Neuronal stem cell (in vitro differentiated cells): ENCODE data around the gene C3orf70. TPM values are rescaled to one million over a fixed set of nuclear protein-coding genes. Genes with fewer than 3 reads are reported as not detected.

Experiments used
- DNase-seq: peaks from one replicate; pipeline ENCODE4 v3.0.0-alpha.2; 2013; ENCODE audit warnings: low spot score
- H2AFZ ChIP-seq: one replicate; pipeline ENCODE4 v1.6.1; 2013; ENCODE audit warnings: mild to moderate bottlenecking, low read length, inconsistent platforms
- H2AK5ac ChIP-seq: 2 replicates; pipeline ENCODE4 v1.6.1; 2013; ENCODE audit warnings: low read depth, mild to moderate bottlenecking, inconsistent platforms, low read length, moderate library complexity, mixed read lengths
- H2BK120ac ChIP-seq: 2 replicates; pipeline ENCODE4 v1.6.1; 2013; ENCODE audit warnings: low read depth, mild to moderate bottlenecking, inconsistent platforms, low read length, moderate library complexity, mixed read lengths
- H2BK12ac ChIP-seq: one replicate; pipeline ENCODE4 v1.6.1; 2013; ENCODE audit warnings: low read length, inconsistent platforms
- H2BK15ac ChIP-seq: 2 replicates; pipeline ENCODE4 v1.6.1; 2013; ENCODE audit warnings: mild to moderate bottlenecking, low read length, inconsistent platforms, mixed read lengths
- H2BK5ac ChIP-seq: one replicate; pipeline ENCODE4 v1.6.1; 2013; ENCODE audit warnings: inconsistent platforms, mild to moderate bottlenecking, low read length, moderate library complexity
- H3K14ac ChIP-seq: one replicate; pipeline ENCODE4 v1.6.1; 2013; ENCODE audit warnings: low read length, inconsistent platforms
- H3K18ac ChIP-seq: 2 replicates; pipeline ENCODE4 v1.6.1; 2013; ENCODE audit warnings: low read length, inconsistent platforms
- H3K23ac ChIP-seq: 2 replicates; pipeline ENCODE4 v1.6.1; 2013; ENCODE audit warnings: low read depth, mild to moderate bottlenecking, mixed read lengths, low read length, inconsistent platforms; ENCODE audit not compliant: poor library complexity
- H3K27ac ChIP-seq: replicated peaks from 3 replicates; pipeline ENCODE4 v1.5.1; 2013; ENCODE audit warnings: low read length, inconsistent platforms
- H3K27me3 ChIP-seq, 3 experiments: 2 replicates each; pipeline ENCODE4 v1.6.1; 2013; ENCODE audit warnings: low read length in 3 of 3, mild to moderate bottlenecking in 2 of 3, inconsistent platforms in 1 of 3, low read depth in 1 of 3, mixed read lengths in 1 of 3, moderate library complexity in 1 of 3; ENCODE audit not compliant: control insufficient read depth in 3 of 3, insufficient read depth in 3 of 3
- H3K36me3 ChIP-seq, 2 donors: replicated peaks in 1 of 2; 2 replicates each; pipeline ENCODE4 v1.6.1; 2013; ENCODE audit warnings: low read length in 2 of 2; ENCODE audit not compliant: control insufficient read depth in 2 of 2, insufficient read depth in 2 of 2
- H3K4ac ChIP-seq: 2 replicates; pipeline ENCODE4 v1.6.1; 2013; ENCODE audit warnings: inconsistent platforms, mild to moderate bottlenecking, low read length, moderate library complexity
- H3K4me1 ChIP-seq, 2 donors: 1 replicate in 1 of 2; 2 replicates in 1 of 2; pipeline ENCODE4 v1.6.1; 2013; ENCODE audit warnings: low read length in 2 of 2, low read depth in 1 of 2; ENCODE audit not compliant: control insufficient read depth in 2 of 2, insufficient read depth in 1 of 2
- H3K4me2 ChIP-seq: one replicate; pipeline ENCODE4 v1.6.1; 2013; ENCODE audit warnings: mild to moderate bottlenecking, low read length, inconsistent platforms; ENCODE audit not compliant: insufficient read depth, poor library complexity, severe bottlenecking
- H3K4me3 ChIP-seq, 2 donors: 2 replicates each; pipeline ENCODE4 v1.5.1; 2013; ENCODE audit warnings: low read length in 2 of 2, mild to moderate bottlenecking in 2 of 2, inconsistent platforms in 1 of 2, moderate library complexity in 1 of 2
- H3K79me1 ChIP-seq: one replicate; pipeline ENCODE4 v1.6.1; 2013; ENCODE audit warnings: low read depth, mild to moderate bottlenecking, inconsistent platforms, low read length, moderate library complexity
- H3K9ac ChIP-seq: one replicate; pipeline ENCODE4 v1.6.1; 2013; ENCODE audit warnings: mild to moderate bottlenecking, low read depth, low read length, inconsistent platforms; ENCODE audit not compliant: poor library complexity
- H3K9me3 ChIP-seq, 2 donors: replicated peaks in 1 of 2; 2 replicates each; pipeline versions ENCODE3 to v1.6.1; 2013; ENCODE audit warnings: low read length in 2 of 2, mild to moderate bottlenecking in 2 of 2, inconsistent platforms in 1 of 2, low read depth in 1 of 2, mixed read lengths in 1 of 2, moderate library complexity in 1 of 2; ENCODE audit not compliant: control insufficient read depth in 2 of 2, insufficient read depth in 1 of 2
- H4K8ac ChIP-seq: one replicate; pipeline ENCODE4 v1.6.1; 2013; ENCODE audit warnings: low read depth, mild to moderate bottlenecking, inconsistent platforms, low read length, moderate library complexity
- H4K91ac ChIP-seq: one replicate; pipeline ENCODE4 v1.6.1; 2013; ENCODE audit warnings: low read length, low read depth, mild to moderate bottlenecking, inconsistent platforms; ENCODE audit not compliant: poor library complexity
- WGBS, 2 donors: extraction: QIAGEN DNeasy Blood & Tissue Kit; methylation state at CpG; one replicate each; pipeline ENCODE4 v1.1.7; 2013; ENCODE audit warnings: missing lambda C conversion rate in 2 of 2, mixed read lengths in 1 of 2; ENCODE audit not compliant: insufficient read length in 2 of 2, insufficient replicate concordance in 1 of 2; ENCODE audit errors: extremely low coverage in 2 of 2; 5-methylcytosine and 5-hydroxymethylcytosine counted together
- polyA plus RNA-seq, 2 experiments: library from polyadenylated mRNA; stranded (reverse); fragments of 200-250 nt; gene quantifications; one replicate each; pipeline ENCODE4 v1.2.3, GENCODE V29; 2013

Gene C3orf70
- 6.6 TPM for polyA plus RNA-seq (2013, experiment 1 of 2)
- 6.9 TPM for polyA plus RNA-seq (2013, experiment 2 of 2)

DNA sequence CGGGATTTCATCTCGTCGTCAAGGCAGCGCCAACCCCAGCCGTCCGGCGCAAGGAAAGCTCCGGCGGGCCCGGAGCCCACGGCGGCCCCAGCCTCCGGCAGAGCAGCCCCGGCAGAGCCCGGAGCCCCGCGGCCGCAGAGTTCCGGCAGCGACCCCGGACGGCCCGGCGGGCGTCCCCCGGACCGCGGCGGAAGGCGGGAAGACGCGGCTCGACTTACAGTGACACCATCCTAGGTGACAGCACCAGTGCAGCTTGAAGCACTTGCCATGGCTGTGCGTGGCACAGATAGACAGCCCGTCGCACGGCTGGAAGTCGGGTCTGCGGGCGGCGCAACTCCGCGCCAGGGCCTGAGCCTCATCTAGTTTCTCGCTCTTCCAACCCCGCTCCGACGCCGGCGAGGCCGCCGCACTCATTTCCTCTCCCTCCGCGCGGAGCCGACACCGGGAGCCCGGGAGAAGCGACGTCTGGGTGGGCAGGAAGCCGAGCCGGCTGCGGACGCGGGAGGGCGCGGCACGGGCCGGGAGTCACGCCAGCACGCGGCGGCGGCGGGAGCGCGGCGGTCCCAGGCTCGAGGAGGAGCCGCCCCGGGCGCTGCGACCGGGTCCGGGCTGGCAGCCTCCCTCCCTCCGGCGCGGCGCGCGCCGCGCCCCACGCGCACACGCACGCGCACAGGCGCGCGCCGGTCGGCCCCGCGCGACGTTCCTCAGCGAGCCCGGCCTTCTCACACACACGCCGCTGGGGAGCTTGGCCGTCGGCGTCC lies at the start of gene C3orf70:
C3orf70 (minus strand) TSS at position 651 of the 761 bp plus-strand sequence; CDS start at position 414, 237 bp downstream.
- DNase-seq: peak; percentile 54
- no CpG with 5 or more reads among the region's 113 CpGs for WGBS, 2 donors

DNA sequence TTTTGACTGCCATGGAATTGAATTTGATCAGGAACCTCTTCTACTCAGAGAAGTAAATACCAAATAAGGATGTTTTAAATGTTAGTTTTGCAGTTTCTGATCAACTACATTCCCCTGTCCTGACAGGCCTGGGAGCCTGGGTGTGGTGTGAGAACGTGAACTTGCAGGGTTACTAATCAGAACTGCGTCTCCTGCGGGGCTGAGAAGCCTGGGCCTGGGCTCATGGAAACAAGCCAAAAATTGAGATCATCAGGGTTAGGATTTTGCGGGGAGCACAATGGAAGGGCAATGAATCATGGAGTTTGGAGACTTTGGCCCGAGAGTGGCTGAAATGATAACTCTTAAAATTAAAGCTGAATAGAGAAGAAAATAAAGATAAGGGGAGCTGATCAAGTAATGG lies 47.8 kb upstream of the C3orf70 start:
- H3K9me3 ChIP-seq: no peaks in the 10 kb centered on the region
- no peak overlapping the region for H2BK5ac ChIP-seq
- H3K36me3 ChIP-seq: no peaks in the 10 kb centered on the region
- H3K18ac ChIP-seq: no peak overlapping the region
- no peak overlapping the region for H3K4me2 ChIP-seq
- no peaks in the 10 kb centered on the region for H3K79me1 ChIP-seq
- no peak overlapping the region for H3K27ac ChIP-seq
- no peak for DNase-seq
- H4K8ac ChIP-seq: no peak overlapping the region
- no peak overlapping the region for H3K9ac ChIP-seq
- H2AK5ac ChIP-seq: no peak overlapping the region
- no peak overlapping the region for H3K14ac ChIP-seq
- H3K23ac ChIP-seq: no peak overlapping the region
- H2BK12ac ChIP-seq: no peak overlapping the region
- no peak overlapping the region for H2BK120ac ChIP-seq
- no peaks in the 10 kb centered on the region for H3K4me1 ChIP-seq
- no peak overlapping the region for H3K4ac ChIP-seq
- H3K27me3 ChIP-seq: no peaks in the 10 kb centered on the region
- WGBS, 2 donors: no CpG with 5 or more reads among the region's 5 CpGs
- H3K4me3 ChIP-seq: no peak overlapping the region
- no peak overlapping the region for H2AFZ ChIP-seq
- H2BK15ac ChIP-seq: no peak overlapping the region
- no peak overlapping the region for H4K91ac ChIP-seq

More for the DNA sequence above, at the start of gene C3orf70:
- Histone ChIP-seq H2AK5ac (peak within 1 kb of the TSS; percentile 98), H3K4me2 (peak within 1 kb of the TSS; percentile 87), H2BK120ac (peak within 1 kb of the TSS; percentile 99), H2BK5ac (peak within 1 kb of the TSS; percentile 85), H3K4me1 (peaks cover 0 to 14% of the 10 kb centered on the region in 2 donors), H3K23ac (peak within 1 kb of the TSS; percentile 82), H3K9ac (peak within 1 kb of the TSS; percentile 98), H3K27ac (peak within 1 kb of the TSS; percentile 41), H3K4me3 (peak within 1 kb of the TSS; percentile 50 to 93), H3K27me3 (peaks cover 0 to 63% (median 0%) of the 10 kb centered on the region in 3 experiments), H3K4ac (peak within 1 kb of the TSS; percentile 80), H2BK12ac (peak within 1 kb of the TSS; percentile 86), H4K91ac (peak within 1 kb of the TSS; percentile 16), H3K9me3 (no peaks in the 10 kb centered on the region), H2AFZ (peak within 1 kb of the TSS; percentile 99), H3K14ac (peak within 1 kb of the TSS; percentile 95), H2BK15ac (peak within 1 kb of the TSS; percentile 100), H3K18ac (peak within 1 kb of the TSS; percentile 99), H3K36me3 (no peaks in the 10 kb centered on the region), H3K79me1 (peaks cover 3% of the 10 kb centered on the region), H4K8ac (peak within 1 kb of the TSS; percentile 98)

DNA sequence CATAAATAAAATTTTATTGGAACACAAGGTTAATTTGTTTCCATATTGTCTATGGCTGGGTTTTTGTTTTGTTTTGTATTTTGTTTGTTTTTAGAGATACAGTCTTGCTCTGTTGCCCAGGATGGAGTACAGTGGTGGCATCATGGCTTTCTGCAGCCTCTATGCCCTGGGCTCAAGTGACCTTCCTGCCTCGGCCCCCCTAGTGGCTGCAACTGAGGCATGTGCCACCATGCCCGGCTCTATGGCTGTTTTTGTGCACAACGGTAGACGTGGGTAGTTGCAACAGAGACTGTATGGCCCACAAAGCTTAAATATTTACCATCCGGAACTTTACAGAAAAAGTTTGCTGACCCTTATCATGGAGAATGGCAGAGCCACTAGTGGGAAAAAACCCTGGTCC lies 46.8 kb upstream of the C3orf70 start:
- Histone ChIP-seq H3K14ac (no peak overlapping the region), H4K91ac (no peak overlapping the region), H3K4ac (no peak overlapping the region), H2BK120ac (no peak overlapping the region), H3K27ac (no peak overlapping the region), H2BK5ac (no peak overlapping the region), H3K36me3 (no peaks in the 10 kb centered on the region), H2AK5ac (no peak overlapping the region), H3K9me3 (no peaks in the 10 kb centered on the region), H3K9ac (no peak overlapping the region), H3K4me2 (no peak overlapping the region), H4K8ac (no peak overlapping the region), H3K18ac (no peak overlapping the region), H2AFZ (no peak overlapping the region), H3K4me1 (no peaks in the 10 kb centered on the region), H2BK12ac (no peak overlapping the region), H3K23ac (no peak overlapping the region), H3K27me3 (no peaks in the 10 kb centered on the region), H2BK15ac (no peak overlapping the region), H3K4me3 (no peak overlapping the region), H3K79me1 (no peaks in the 10 kb centered on the region)
- no CpG with 5 or more reads among the region's 5 CpGs for WGBS, 2 donors
- no peak for DNase-seq

DNA sequence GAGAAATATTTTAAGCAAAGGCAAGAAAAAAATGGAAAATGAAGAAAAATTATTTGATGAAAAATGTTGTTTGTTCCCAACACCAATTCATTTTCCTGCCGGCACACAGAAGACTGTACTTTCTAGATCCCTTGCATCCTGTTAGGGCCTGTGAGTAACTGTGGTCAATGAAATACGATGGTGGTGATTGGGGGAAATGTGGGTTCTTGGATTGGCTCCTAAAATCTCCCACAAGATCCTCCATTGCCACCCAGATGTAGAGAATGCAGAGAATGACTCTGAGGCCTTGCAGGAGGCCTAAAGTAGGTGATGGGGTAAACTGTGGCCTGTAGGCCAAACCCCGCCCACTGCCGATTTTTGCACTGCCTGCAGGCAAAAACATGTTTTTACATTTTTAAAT lies 46.3 kb upstream of the C3orf70 start:
- H2BK12ac ChIP-seq: no peak overlapping the region
- H3K23ac ChIP-seq: no peak overlapping the region
- no CpG with 5 or more reads among the region's 4 CpGs for WGBS, 2 donors
- H4K8ac ChIP-seq: no peak overlapping the region
- H3K4me2 ChIP-seq: no peak overlapping the region
- DNase-seq: no peak
- H3K14ac ChIP-seq: no peak overlapping the region
- H2AFZ ChIP-seq: no peak overlapping the region
- H3K27ac ChIP-seq: no peak overlapping the region
- no peaks in the 10 kb centered on the region for H3K79me1 ChIP-seq
- H4K91ac ChIP-seq: no peak overlapping the region
- no peak overlapping the region for H3K4ac ChIP-seq
- H3K9ac ChIP-seq: no peak overlapping the region
- H3K36me3 ChIP-seq: no peaks in the 10 kb centered on the region
- H3K9me3 ChIP-seq: no peaks in the 10 kb centered on the region
- no peak overlapping the region for H3K4me3 ChIP-seq
- H2AK5ac ChIP-seq: no peak overlapping the region
- no peak overlapping the region for H3K18ac ChIP-seq
- H3K4me1 ChIP-seq: no peaks in the 10 kb centered on the region
- no peak overlapping the region for H2BK120ac ChIP-seq
- H2BK5ac ChIP-seq: no peak overlapping the region
- no peak overlapping the region for H2BK15ac ChIP-seq
- H3K27me3 ChIP-seq: no peaks in the 10 kb centered on the region
